ENCODE results near the gene MICAL2. TPM values are rescaled to one million over a fixed set of nuclear protein-coding genes. Genes with fewer than 3 reads are reported as not detected.

MICAL2 gene
- total RNA-seq, 6 experiments from 2014 or later = 17.0 to 50.7 (median 35.9) TPM

DNA sequence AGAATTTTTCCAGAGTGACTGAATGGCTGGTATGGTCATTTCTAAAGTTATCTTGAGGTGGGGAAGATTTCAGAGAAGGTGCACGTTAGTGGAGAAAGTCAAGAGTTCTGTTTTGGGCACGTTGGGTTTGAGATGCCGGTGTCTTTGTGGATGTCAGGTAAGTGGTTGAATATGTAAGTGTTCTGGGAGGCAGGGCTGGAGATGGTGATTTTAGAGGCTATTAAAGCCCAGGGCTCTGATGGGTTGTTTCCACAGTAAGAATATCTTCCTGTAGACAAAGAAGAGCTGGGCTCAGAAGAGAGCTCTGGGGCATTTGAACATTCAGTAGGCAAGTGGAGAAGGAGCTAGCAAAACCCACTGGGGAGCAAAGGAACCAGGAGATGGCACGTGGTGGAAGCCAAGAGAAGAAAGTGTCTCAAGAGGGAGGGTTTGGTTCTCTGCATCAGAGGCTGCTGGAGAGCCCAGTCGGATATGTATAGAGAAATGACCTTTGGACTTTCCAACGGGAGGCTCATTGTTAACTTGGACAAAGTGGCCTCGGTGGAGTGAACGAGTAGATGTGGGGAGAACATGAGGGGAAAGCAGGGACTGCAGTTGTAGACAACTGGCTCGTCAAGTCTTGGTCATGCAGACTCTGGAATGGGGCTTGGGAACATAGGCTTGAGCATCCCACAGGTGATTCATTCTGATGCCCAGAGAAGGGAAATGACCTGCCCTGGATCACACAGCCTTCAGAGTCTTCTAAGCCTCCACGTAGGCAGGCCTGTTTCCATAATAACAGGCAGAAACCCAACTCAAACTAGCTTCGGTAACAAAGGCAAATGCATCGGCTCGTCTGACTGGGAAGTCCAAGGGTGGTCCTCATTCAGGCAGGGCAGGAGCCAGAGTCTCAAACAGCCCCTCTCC is 168.6 kb downstream of the MICAL2 start:
- Histone ChIP-seq H3K4me1 (no peaks in the 10 kb centered on the region), H3K27me3 (no peaks in the 10 kb centered on the region), H3K4me3 (no peak overlapping the region), H3K9me3 (no peaks in the 10 kb centered on the region), H3K27ac (no peak overlapping the region), H3K36me3 (no peaks in the 10 kb centered on the region)
- DNase-seq (peak in 1 of 3 donors; percentile 27), ATAC-seq (no peak)
- no peak for TF ChIP-seq POLR2A (IDR thresholded peaks at IDR 0.05)
- TF ChIP-seq, protein P1, sequence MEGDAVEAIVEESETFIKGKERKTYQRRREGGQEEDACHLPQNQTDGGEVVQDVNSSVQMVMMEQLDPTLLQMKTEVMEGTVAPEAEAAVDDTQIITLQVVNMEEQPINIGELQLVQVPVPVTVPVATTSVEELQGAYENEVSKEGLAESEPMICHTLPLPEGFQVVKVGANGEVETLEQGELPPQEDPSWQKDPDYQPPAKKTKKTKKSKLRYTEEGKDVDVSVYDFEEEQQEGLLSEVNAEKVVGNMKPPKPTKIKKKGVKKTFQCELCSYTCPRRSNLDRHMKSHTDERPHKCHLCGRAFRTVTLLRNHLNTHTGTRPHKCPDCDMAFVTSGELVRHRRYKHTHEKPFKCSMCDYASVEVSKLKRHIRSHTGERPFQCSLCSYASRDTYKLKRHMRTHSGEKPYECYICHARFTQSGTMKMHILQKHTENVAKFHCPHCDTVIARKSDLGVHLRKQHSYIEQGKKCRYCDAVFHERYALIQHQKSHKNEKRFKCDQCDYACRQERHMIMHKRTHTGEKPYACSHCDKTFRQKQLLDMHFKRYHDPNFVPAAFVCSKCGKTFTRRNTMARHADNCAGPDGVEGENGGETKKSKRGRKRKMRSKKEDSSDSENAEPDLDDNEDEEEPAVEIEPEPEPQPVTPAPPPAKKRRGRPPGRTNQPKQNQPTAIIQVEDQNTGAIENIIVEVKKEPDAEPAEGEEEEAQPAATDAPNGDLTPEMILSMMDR (IDR thresholded peaks at IDR 0.05) = no peak
- intact Hi-C loops (cut with DNase I) = no loop called here
- WGBS (ENCODE audit: insufficient coverage, low coverage, low lambda C conversion rate, missing lambda C conversion rate) = 66% methylated on average over 10 of the region's 13 CpGs

DNA sequence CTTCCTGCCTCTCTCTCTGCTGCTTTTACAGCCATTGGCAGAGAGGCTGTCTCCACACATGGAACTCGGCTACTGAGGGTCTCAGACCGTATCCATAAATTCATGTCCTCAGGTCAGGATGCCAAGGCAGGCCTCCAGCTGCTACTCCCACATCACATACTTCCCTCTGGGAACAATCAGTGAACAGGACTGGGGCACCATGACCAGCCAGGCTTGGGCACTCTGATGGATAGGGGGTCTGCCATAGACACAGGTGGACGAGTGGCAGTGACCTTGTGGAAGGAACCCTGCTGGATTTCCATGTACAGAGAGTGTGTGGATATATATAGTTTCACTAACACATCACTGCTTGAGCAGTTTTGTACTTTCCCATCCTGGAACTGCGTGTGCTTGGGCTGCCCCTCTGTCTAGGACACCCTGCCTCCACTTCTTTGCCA is 169.3 kb downstream of the MICAL2 start:
- H3K36me3 ChIP-seq = no peaks in the 10 kb centered on the region
- 87% methylated on average over 3 of the region's 4 CpGs for WGBS (ENCODE audit: insufficient coverage, low coverage, low lambda C conversion rate, missing lambda C conversion rate)
- no peak overlapping the region for H3K27ac ChIP-seq
- intact Hi-C loops (cut with DNase I) = loop anchor here (5.0 to 10.0 kb wide), 2 partner anchors 232 to 345 kb away; no protein-coding TSS in a partner anchor
- H3K27me3 ChIP-seq = no peaks in the 10 kb centered on the region
- no peak for ATAC-seq
- TF ChIP-seq, protein P1 (IDR thresholded peaks at IDR 0.05) = no peak
- TF ChIP-seq POLR2A (IDR thresholded peaks at IDR 0.05) = no peak
- peak in 1 of 3 donors; percentile 29 for DNase-seq
- no peaks in the 10 kb centered on the region for H3K9me3 ChIP-seq
- no peaks in the 10 kb centered on the region for H3K4me1 ChIP-seq
- H3K4me3 ChIP-seq = no peak overlapping the region

DNA sequence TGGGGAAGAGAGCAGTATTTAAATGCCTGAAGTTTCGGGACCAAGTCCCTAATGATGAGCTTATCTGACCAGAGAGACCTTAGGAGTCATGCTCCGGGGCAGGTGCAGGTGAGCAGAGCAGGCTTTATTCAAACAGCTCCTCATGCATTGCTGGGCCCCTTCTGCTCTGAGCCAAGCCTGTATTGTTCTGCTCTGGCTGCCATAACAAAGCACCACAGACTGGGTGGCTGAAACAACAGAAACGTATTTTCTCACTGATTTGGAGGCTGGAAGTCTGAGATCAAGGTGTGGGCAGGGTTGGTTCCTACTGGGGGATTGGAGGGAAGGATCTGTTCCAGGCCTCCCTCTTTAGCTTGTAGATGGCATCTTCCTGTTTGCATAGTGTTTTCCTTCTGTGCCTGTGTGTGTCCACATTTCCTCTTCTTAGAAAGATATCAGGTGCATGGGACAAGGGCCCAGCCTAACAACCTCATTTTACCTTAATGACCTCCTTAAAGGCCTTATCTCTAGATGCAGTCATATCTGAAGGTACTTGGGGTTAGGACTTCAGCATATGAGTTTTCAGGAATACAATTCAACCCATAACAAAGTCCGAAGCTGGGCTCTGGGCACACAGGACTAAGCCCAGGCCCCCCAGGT is 169.9 kb downstream of the MICAL2 start:
- Histone ChIP-seq H3K27me3 (no peaks in the 10 kb centered on the region), H3K36me3 (no peaks in the 10 kb centered on the region), H3K9me3 (no peaks in the 10 kb centered on the region), H3K4me1 (no peaks in the 10 kb centered on the region), H3K27ac (no peak overlapping the region), H3K4me3 (no peak overlapping the region)
- WGBS (ENCODE audit: insufficient coverage, low coverage, low lambda C conversion rate, missing lambda C conversion rate) = 88% methylated on average over 2 of the region's 4 CpGs
- ATAC-seq = no peak
- intact Hi-C loops (cut with DNase I) = loop anchor here (5.0 to 10.0 kb wide), 2 partner anchors 233 to 346 kb away; no protein-coding TSS in a partner anchor
- DNase-seq = peak in 1 of 3 donors; percentile 18
- TF ChIP-seq POLR2A (IDR thresholded peaks at IDR 0.05) = no peak
- TF ChIP-seq, protein P1 (IDR thresholded peaks at IDR 0.05) = no peak

DNA sequence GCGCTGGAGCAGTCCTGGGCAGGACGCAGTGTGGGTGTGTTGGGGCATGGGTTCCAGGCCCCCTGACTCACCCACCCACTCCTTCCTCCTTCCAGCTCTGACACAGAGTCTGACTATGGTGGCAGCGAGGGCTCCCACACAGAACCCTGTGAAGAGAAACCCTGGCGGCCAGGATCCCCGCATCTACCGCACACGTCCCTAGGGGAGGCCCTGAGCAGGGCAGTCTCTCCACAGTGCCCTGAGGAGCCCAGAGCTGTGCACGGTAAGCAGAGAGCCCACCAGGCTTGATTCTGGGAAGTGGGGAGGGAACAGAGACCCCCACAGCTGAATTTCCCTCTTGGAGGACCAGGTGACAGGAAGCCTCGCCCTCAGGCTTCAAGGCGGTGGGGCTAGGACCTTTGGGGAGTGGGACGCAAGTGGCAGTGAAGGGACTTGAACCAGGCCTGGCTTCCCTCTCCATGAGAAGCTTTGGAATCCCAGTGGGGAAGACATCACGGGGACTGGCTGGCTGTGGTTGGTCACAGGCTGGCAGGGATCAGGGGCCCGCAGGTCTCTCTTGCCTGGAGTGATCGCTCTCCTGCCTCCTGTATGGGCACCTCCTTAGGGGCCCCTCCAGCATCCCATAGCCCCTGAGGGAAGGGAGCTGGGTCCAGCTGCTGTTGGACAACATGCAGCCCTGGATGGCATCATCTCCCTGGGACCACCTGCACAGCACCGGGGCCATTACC is 170.6 kb downstream of the MICAL2 start:
- ATAC-seq = peak in 1 of 4 donors; percentile 8

More for the DNA sequence above, 170.6 kb downstream of the MICAL2 start:
- Histone ChIP-seq H3K36me3 (no peaks in the 10 kb centered on the region), H3K27me3 (no peaks in the 10 kb centered on the region), H3K27ac (no peak overlapping the region), H3K9me3 (no peaks in the 10 kb centered on the region), H3K4me3 (no peak overlapping the region), H3K4me1 (no peaks in the 10 kb centered on the region)
- 100% methylated on average over 5 of the region's 15 CpGs for WGBS (ENCODE audit: insufficient coverage, low coverage, low lambda C conversion rate, missing lambda C conversion rate)
- intact Hi-C loops (cut with DNase I) = loop anchor here (5.0 to 10.0 kb wide), 2 partner anchors 234 to 346 kb away; no protein-coding TSS in a partner anchor
- peak in 1 of 3 donors; percentile 31 for DNase-seq
- TF ChIP-seq, protein P1 (IDR thresholded peaks at IDR 0.05) = no peak
- no peak for TF ChIP-seq POLR2A (IDR thresholded peaks at IDR 0.05)
